ENCODE results near the gene SHKBP1.

SHKBP1 gene

GRCh38 chr19:40571005-40571318 is 5.7 kb upstream of the SHKBP1 start:
- TF ChIP-seq CTCF (IDR thresholded peaks at IDR 0.05; ENCODE audit: insufficient read depth, low read length, poor library complexity, severe bottlenecking), result no peak
- DNase-seq (ENCODE audit: extremely low read depth, insufficient read length), result no peak
- H3K36me3 ChIP-seq (ENCODE audit: control insufficient read depth, insufficient read depth, low read length), result no peaks in the 10 kb centered on the region
- peak overlapping the region; percentile 30; the same call in 1 of the 2 replicates for H3K4me3 ChIP-seq (replicated peaks; ENCODE audit: low read depth, low read length)
- no peaks in the 10 kb centered on the region; the same call in 1 of the 2 replicates for H3K27me3 ChIP-seq (replicated peaks; ENCODE audit: control insufficient read depth, insufficient read depth, low read length)

GRCh38 chr19:40571831-40572495 is 4.7 kb upstream of the SHKBP1 start:
- no peak for TF ChIP-seq CTCF (IDR thresholded peaks at IDR 0.05; ENCODE audit: insufficient read depth, low read length, poor library complexity, severe bottlenecking)
- H3K36me3 ChIP-seq (ENCODE audit: control insufficient read depth, insufficient read depth, low read length), result no peaks in the 10 kb centered on the region
- H3K4me3 ChIP-seq (replicated peaks; ENCODE audit: low read depth, low read length), result no peak overlapping the region
- DNase-seq (ENCODE audit: extremely low read depth, insufficient read length), result no peak
- H3K27me3 ChIP-seq (replicated peaks; ENCODE audit: control insufficient read depth, insufficient read depth, low read length), result no peaks in the 10 kb centered on the region; the same call in 1 of the 2 replicates

- no peak overlapping the region for H3K4me3 ChIP-seq (replicated peaks; ENCODE audit: low read depth, low read length)
- no peaks in the 10 kb centered on the region for H3K27me3 ChIP-seq (replicated peaks; ENCODE audit: control insufficient read depth, insufficient read depth, low read length)
- TF ChIP-seq CTCF (IDR thresholded peaks at IDR 0.05; ENCODE audit: insufficient read depth, low read length, poor library complexity, severe bottlenecking), result no peak
- DNase-seq (ENCODE audit: extremely low read depth, insufficient read length), result no peak
- peaks cover 3% of the 10 kb centered on the region for H3K36me3 ChIP-seq (ENCODE audit: control insufficient read depth, insufficient read depth, low read length)
Measured at GRCh38 chr19:40575326-40575725, 1.3 kb upstream of the SHKBP1 start.

- peak; percentile 41 for DNase-seq (ENCODE audit: extremely low read depth, insufficient read length)
- H3K4me3 ChIP-seq (replicated peaks; ENCODE audit: low read depth, low read length), result peak overlapping the region; percentile 94
- no peak for TF ChIP-seq CTCF (IDR thresholded peaks at IDR 0.05; ENCODE audit: insufficient read depth, low read length, poor library complexity, severe bottlenecking)
- no peaks in the 10 kb centered on the region for H3K27me3 ChIP-seq (replicated peaks; ENCODE audit: control insufficient read depth, insufficient read depth, low read length)
- peaks cover 7% of the 10 kb centered on the region for H3K36me3 ChIP-seq (ENCODE audit: control insufficient read depth, insufficient read depth, low read length)
Measured at GRCh38 chr19:40576151-40576584, 505 bp upstream of the SHKBP1 start.

- H3K36me3 ChIP-seq (ENCODE audit: control insufficient read depth, insufficient read depth, low read length), result peaks cover 16% of the 10 kb centered on the region
- no peaks in the 10 kb centered on the region for H3K27me3 ChIP-seq (replicated peaks; ENCODE audit: control insufficient read depth, insufficient read depth, low read length)
- no peak overlapping the region for H3K4me3 ChIP-seq (replicated peaks; ENCODE audit: low read depth, low read length)
- DNase-seq (ENCODE audit: extremely low read depth, insufficient read length), result no peak
- TF ChIP-seq CTCF (IDR thresholded peaks at IDR 0.05; ENCODE audit: insufficient read depth, low read length, poor library complexity, severe bottlenecking), result no peak
Measured at GRCh38 chr19:40578442-40578908, 1.8 kb downstream of the SHKBP1 start.

GRCh38 chr19:40580619-40581018 is 3.9 kb downstream of the SHKBP1 start:
- no peak for TF ChIP-seq CTCF (IDR thresholded peaks at IDR 0.05; ENCODE audit: insufficient read depth, low read length, poor library complexity, severe bottlenecking)
- DNase-seq (ENCODE audit: extremely low read depth, insufficient read length), result no peak
- H3K36me3 ChIP-seq (ENCODE audit: control insufficient read depth, insufficient read depth, low read length), result peaks cover 17% of the 10 kb centered on the region
- no peak overlapping the region for H3K4me3 ChIP-seq (replicated peaks; ENCODE audit: low read depth, low read length)
- no peaks in the 10 kb centered on the region for H3K27me3 ChIP-seq (replicated peaks; ENCODE audit: control insufficient read depth, insufficient read depth, low read length)
